K562 (cell line): ENCODE measurements around the gene C19orf44. TPM values are rescaled to one million over a fixed set of nuclear protein-coding genes. Genes with fewer than 3 reads are reported as not detected.

Experiments
- ATAC-seq: fragments of 200-7000 bp; cut with Tn5 transposase; 3 replicates; pipeline ENCODE4 v1.9.1; 2020; ENCODE audit warnings: moderate library complexity
- BruUV-seq: library from RNA; stranded (reverse); fragments of 400-500 nt; replicated peaks from 2 replicates; lab custom pipeline; 2021; lab: Mats Ljungman, UMichigan
- CTCF ChIA-PET: fragments of 300-600 bp; formaldehyde crosslinking; extraction: SDS; loops from one replicate; lab custom pipeline; 2021; ENCODE audit warnings: low intra/inter-chr PET ratio; lab: Yijun Ruan, JAX
- POLR2A ChIA-PET: fragments of 300-600, 350-650 bp; sonication (Branson Sonifier 250); formaldehyde crosslinking; extraction: SDS; loops from one replicate; lab custom pipeline; 2021; ENCODE audit warnings: antibody characterized with exemption, inconsistent platforms; lab: Yijun Ruan, JAX
- DNase-seq, 4 experiments: peaks; one replicate each; pipeline versions ENCODE4 v3.0.0 to v3.0.0-alpha.2; 2011 to 2018; ENCODE audit warnings: low spot score in 3 of 4, mixed read lengths in 3 of 4; ENCODE audit errors: extremely low read depth in 1 of 4
- FAIRE-seq: peaks from 2 replicates; lab custom pipeline; 2011; peaks lifted over from hg19 to GRCh38; lab: Jason Lieb, UNC
- H2AFZ ChIP-seq: 2 replicates; pipeline ENCODE4 v1.6.0; 2011; ENCODE audit warnings: low read depth, low read length, control low read depth, inconsistent platforms
- H3K27ac ChIP-seq: fragments of 200-600 bp; 3 replicates; pipeline ENCODE4 v1.8.0; 2011; ENCODE audit warnings: low read depth, mild to moderate bottlenecking, control low read depth, inconsistent platforms, low read length, moderate library complexity, mixed read lengths; ENCODE audit errors: extremely low read depth
- H3K27me3 ChIP-seq, 2 experiments: fragments of 300-600 bp in 1 of 2; 2 replicates in 1 of 2; 3 replicates in 1 of 2; pipeline versions ENCODE4 v1.6.0 to v1.8.0; 2011; ENCODE audit warnings: inconsistent platforms in 2 of 2, low read length in 2 of 2, mild to moderate bottlenecking in 1 of 2, mixed read lengths in 1 of 2, moderate library complexity in 1 of 2; ENCODE audit not compliant: control insufficient read depth in 2 of 2, insufficient read depth in 2 of 2
- H3K36me3 ChIP-seq: fragments of 300-600 bp; 3 replicates; pipeline ENCODE4 v1.8.0; 2011; ENCODE audit warnings: mild to moderate bottlenecking, low read length, inconsistent platforms; ENCODE audit not compliant: control insufficient read depth, insufficient read depth
- H3K4me1 ChIP-seq, 2 experiments: fragments of 200-600 bp in 1 of 2; replicated peaks in 1 of 2; 2 replicates in 1 of 2; 3 replicates in 1 of 2; pipeline versions ENCODE4 v1.5.1 to v1.8.0; 2011; ENCODE audit warnings: inconsistent platforms in 2 of 2, low read length in 2 of 2, mild to moderate bottlenecking in 1 of 2, mixed read lengths in 1 of 2, moderate library complexity in 1 of 2; ENCODE audit not compliant: control insufficient read depth in 2 of 2, insufficient read depth in 2 of 2
- H3K4me2 ChIP-seq: 2 replicates; pipeline ENCODE4 v1.6.1; 2011; ENCODE audit warnings: low read length, control low read depth, inconsistent platforms, mixed read lengths; ENCODE audit not compliant: insufficient read depth
- H3K4me3 ChIP-seq: fragments of 200-600 bp; sonication (generic), shearing (Covaris generic); 2 replicates; pipeline ENCODE4 v1.5.1; 2016; ENCODE audit warnings: control low read depth, inconsistent platforms
- H3K79me2 ChIP-seq: fragments of 200-600 bp; 3 replicates; pipeline ENCODE4 v1.8.0; 2011; ENCODE audit warnings: low read length, inconsistent platforms; ENCODE audit not compliant: control insufficient read depth, insufficient read depth
- H3K9ac ChIP-seq, 2 experiments: 2 replicates each; pipeline versions ENCODE4 v1.6.0 to v1.6.1; 2011; ENCODE audit warnings: low read depth in 2 of 2, low read length in 2 of 2, control low read depth in 1 of 2, inconsistent platforms in 1 of 2, mild to moderate bottlenecking in 1 of 2, mixed read lengths in 1 of 2; ENCODE audit not compliant: insufficient read depth in 1 of 2
- H3K9me1 ChIP-seq: one replicate; pipeline ENCODE4 v1.6.0; 2011; ENCODE audit warnings: inconsistent platforms, mild to moderate bottlenecking, low read length, moderate library complexity; ENCODE audit not compliant: control insufficient read depth, insufficient read depth
- H3K9me3 ChIP-seq: replicated peaks from 2 replicates; pipeline ENCODE4 v1.5.1; 2011; ENCODE audit warnings: low read depth, low read length, inconsistent platforms; ENCODE audit not compliant: control insufficient read depth, insufficient read depth
- H4K20me1 ChIP-seq: replicated peaks from 2 replicates; pipeline ENCODE4 v1.6.1; 2011; ENCODE audit warnings: low read length, inconsistent platforms, mixed read lengths; ENCODE audit not compliant: control insufficient read depth, insufficient read depth
- HLTF ChIP-seq: fragments of 450-650 bp; IDR thresholded peaks from 2 replicates; pipeline ENCODE4 v1.6.1; 2016
- MYNN ChIP-seq, 2 experiments: sonication (generic); formaldehyde crosslinking in 1 of 2; IDR thresholded peaks; 2 replicates each; pipeline versions ENCODE4 v1.5.0 to v1.6.1; 2016 to 2020; ENCODE audit warnings: antibody characterized with exemption in 1 of 2, missing genetic modification reagents in 1 of 2
- POLR2A ChIP-seq: fragments of 450-650 bp; conservative IDR thresholded peaks from 2 replicates; pipeline ENCODE4 v1.6.1; 2016
- POLR2B ChIP-seq: fragments of 450-650 bp; IDR thresholded peaks from 2 replicates; pipeline ENCODE4 v1.6.1; 2018; ENCODE audit warnings: low read depth; ENCODE audit not compliant: partially characterized antibody
- POLR2G ChIP-seq: fragments of 200-400 bp; formaldehyde crosslinking; IDR thresholded peaks from 2 replicates; pipeline ENCODE4 v1.6.1; 2017; ENCODE audit warnings: low read depth, mild to moderate bottlenecking, antibody characterized with exemption, low read length, moderate library complexity
- RBM22 ChIP-seq: fragments of 200-400 bp; formaldehyde crosslinking; IDR thresholded peaks from 2 replicates; pipeline ENCODE4 v1.6.1; 2018; ENCODE audit warnings: low read length, low read depth; ENCODE audit not compliant: poor library complexity, severe bottlenecking
- TEAD1 ChIP-seq, 2 experiments: fragments of 450-650 bp in 1 of 2; sonication (generic) in 1 of 2; formaldehyde crosslinking; IDR thresholded peaks; 2 replicates each; pipeline versions ENCODE4 v1.4.0 to v1.8.0; 2020 to 2022; ENCODE audit warnings: mild to moderate bottlenecking in 2 of 2, missing genetic modification reagents in 1 of 2
- WGBS: fragments of 100-300 bp; shearing (Covaris generic); methylation state at CpG from one replicate; pipeline ENCODE4 v1.1.6; 2016; ENCODE audit warnings: low coverage, mixed read lengths; ENCODE audit not compliant: insufficient coverage; ENCODE audit errors: missing lambda C conversion rate; 5-methylcytosine and 5-hydroxymethylcytosine counted together
- in situ Hi-C: fragments of 300-500 bp; cut with MboI; formaldehyde crosslinking; loops from 4 replicates; pipeline ENCODE4 v1.15.0; 2018; ENCODE audit warnings: inconsistent platforms, mixed read lengths
- intact Hi-C: fragments of 100-400 bp; cut with micrococcal nuclease; formaldehyde crosslinking; loops from 2 replicates; pipeline ENCODE4 v1.14.2; 2022
- polyA plus RNA-seq, 8 experiments: library from polyadenylated mRNA; depleted of rRNA in 4 of 8; stranded (reverse) in 5 of 8; unstranded in 3 of 8; fragments of >200 nt; fragmentation: Nextera tagmentation in 2 of 8; fragmentation: Illumina TruSeq in 1 of 8; extraction: Ambion mirVana in 2 of 8; extraction: Trizol in 1 of 8; gene quantifications; 2 replicates each; pipeline versions ENCODE4 v1.2.1 to v1.2.3, GENCODE V29; 2011 to 2014; ENCODE audit warnings: inconsistent platforms in 1 of 8, missing spikeins in 1 of 8
- total RNA-seq, 7 experiments: library from RNA; depleted of rRNA in 6 of 7; stranded (reverse); fragments of >200 nt in 6 of 7; fragmentation: Illumina TruSeq in 2 of 7; extraction: Trizol in 2 of 7; gene quantifications; 2 replicates each; pipeline versions ENCODE4 v1.2.1 to v1.2.3, GENCODE V29; 2011 to 2021; ENCODE audit warnings: low replicate concordance in 1 of 7

Gene C19orf44
- total and polyA plus RNA-seq, 9 of the 15 experiments (the other 6 are each of a cell fraction or from before 2014, with no cell fraction given), result 0.41 to 7.7 (median 3.5) TPM

DNA sequence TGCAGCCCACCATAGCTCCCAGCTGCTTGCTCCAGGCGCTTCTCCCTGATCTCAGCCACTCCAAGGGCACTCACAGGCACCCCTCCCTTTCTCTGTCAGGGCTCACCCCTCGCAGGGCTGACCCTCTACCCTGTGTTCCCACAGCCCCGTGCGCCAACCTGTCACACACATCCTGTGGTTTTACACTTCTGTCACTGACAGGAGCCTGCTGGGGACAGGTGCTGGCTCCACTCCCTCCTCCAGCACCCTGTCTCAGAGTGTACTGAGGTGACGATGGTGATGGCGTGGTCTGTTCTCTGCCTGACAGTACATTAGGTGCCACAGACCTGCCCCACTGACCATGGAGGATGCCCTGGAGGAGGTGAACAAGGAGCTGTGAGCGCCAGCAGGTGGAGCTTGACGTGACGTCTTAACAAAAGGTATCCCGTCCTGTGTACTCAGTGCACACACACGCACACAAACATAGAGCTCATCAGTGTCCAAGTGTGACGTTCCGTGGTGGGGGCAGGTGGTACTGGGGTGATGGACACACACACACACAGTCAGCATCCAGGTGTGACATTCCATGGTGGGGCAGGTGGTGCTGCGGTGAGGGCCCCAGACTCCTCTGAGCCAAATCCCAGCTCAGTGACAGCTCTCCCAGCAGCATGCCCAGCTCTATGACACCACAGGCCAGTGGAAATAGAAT, 20.9 kb downstream of the C19orf44 start:
- Histone ChIP-seq H3K79me2 (no peaks in the 10 kb centered on the region), H3K4me3 (no peak overlapping the region), H2AFZ (no peak overlapping the region), H3K27me3 (no peaks in the 10 kb centered on the region), H3K27ac (no peak overlapping the region), H3K9me1 (no peaks in the 10 kb centered on the region), H4K20me1 (peaks cover 9% of the 10 kb centered on the region; the same call in 1 of the 2 replicates), H3K9ac (no peak overlapping the region; a peak in 1 of 4 replicates), H3K9me3 (no peaks in the 10 kb centered on the region), H3K4me2 (no peak overlapping the region), H3K36me3 (peaks cover 78% of the 10 kb centered on the region), H3K4me1 (peaks cover 0 to 14% of the 10 kb centered on the region in 2 experiments; a peak in 2 of 5 replicates)
- no TSS peak for BruUV-seq
- 86% methylated on average over 14 of the region's 14 CpGs for WGBS
- ChIA-PET CTCF (no interaction called here), POLR2A (interaction anchor here (0.6 to 1.6 kb wide), 6 partner anchors 12 to 1707 kb away, joined by 3 to 6 read pairs (median 3); partner anchors contain the start of gene MED26)
- in situ Hi-C loops (no loop called here), intact Hi-C loops (no loop called here)
- peak; percentile 15 for ATAC-seq
- FAIRE-seq, result peak; percentile 40
- peak; percentile 61; the same call in 1 of the 2 replicates for TF ChIP-seq MYNN (IDR thresholded peaks at IDR 0.05)
- no peak for TF ChIP-seq MYNN (CRISPR knock-in tag; IDR thresholded peaks at IDR 0.05)
- TF ChIP-seq POLR2A, result peak; percentile 72; the same call in 1 of the 2 replicates
- peak; percentile 37 for TF ChIP-seq RBM22
- TF ChIP-seq TEAD1 (CRISPR knock-in tag; IDR thresholded peaks at IDR 0.05), result no peak
- peak; percentile 52 for TF ChIP-seq POLR2B
- peak; percentile 39; the same call in 1 of the 2 replicates for TF ChIP-seq POLR2G
- no peak for TF ChIP-seq HLTF
- DNase-seq, result no peak
